LNCAP (cell line): ENCODE data around the gene UQCRH.

Source experiments
- CTCF ChIP-seq: fragments of 450-650 bp; IDR thresholded peaks from 2 replicates; pipeline ENCODE4 v1.5.1; 2017; ENCODE audit warnings: mild to moderate bottlenecking

UQCRH gene

GRCh38 chr1:46363121-46363520 lies 59.6 kb downstream of the UQCRH start:
- no peak for TF ChIP-seq CTCF

DNA sequence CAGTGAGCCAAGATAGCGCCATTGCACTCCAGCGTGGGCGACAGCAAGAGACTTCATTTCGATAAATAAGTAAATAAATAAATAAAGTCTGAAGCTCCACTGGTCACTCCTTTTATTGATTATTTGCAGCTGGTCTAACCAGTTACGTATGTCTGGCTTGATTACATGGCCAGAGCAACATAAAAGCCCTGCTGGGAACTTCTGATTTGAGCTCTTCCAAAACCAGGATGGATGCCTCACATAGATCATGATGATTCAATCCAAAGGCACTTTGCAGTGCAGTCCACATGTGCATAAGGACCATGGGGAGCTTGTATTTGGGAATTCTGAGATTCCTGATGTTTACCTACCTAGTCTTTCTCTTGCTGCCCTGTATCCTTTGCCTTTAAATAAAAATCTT lies 61.1 kb downstream of the UQCRH start:
- TF ChIP-seq CTCF: no peak
